OCI-LY1 (cell line): ENCODE measurements around the gene PTGES3L.

Experiments
- CTCF ChIP-seq: fragments of 200-600 bp; sonication (generic), shearing (Covaris generic); IDR thresholded peaks from 2 replicates; pipeline ENCODE4 v1.5.1; 2017; ENCODE audit warnings: mild to moderate bottlenecking, antibody characterized with exemption, low read length, moderate library complexity, mixed read lengths
- EZH2 ChIP-seq: fragments of 200-600 bp; sonication (generic), shearing (Covaris generic); IDR thresholded peaks from 2 replicates; pipeline ENCODE4 v1.8.0; 2017; ENCODE audit warnings: borderline replicate concordance, mixed run types, mild to moderate bottlenecking, antibody characterized with exemption, low read length, moderate library complexity, mixed read lengths

DNA sequence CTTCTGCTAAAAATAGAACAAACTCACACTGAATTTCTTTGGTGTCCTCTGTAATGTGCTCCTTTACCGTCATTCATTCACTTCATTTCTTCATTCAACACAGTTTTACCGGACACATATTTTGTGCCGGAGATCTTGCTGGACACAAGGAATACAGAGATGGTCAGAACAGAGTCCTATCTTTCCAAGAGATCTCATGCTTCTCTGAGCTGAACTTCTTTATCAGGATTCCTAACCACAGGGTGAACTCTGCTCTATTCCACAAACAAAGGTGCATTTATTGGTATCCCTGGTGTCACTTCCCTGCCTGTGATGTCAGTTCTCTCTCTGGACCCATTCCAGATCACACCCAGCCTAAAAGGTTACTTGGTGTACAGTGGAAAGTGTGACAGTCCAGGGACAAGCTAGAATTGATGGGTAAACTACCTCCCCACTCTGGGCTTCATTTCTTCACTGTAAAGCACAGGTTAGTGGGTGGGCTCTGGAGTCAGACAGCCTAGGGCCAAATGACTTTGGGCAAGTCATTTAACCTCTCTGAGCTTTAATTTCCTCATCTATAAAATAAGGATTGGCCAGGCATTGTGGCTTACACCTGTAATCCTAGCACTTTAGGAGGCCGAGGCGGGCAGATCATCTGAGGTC, 30.9 kb upstream of the PTGES3L start:
- TF ChIP-seq CTCF (no peak), EZH2 (no peak)
